ENCODE results near the gene CUBN. TPM values are rescaled to one million over a fixed set of nuclear protein-coding genes. Genes with fewer than 3 reads are reported as not detected.

CUBN gene
- total and polyA plus RNA-seq, 10 of the 15 experiments (the other 5 are each of a cell fraction or from before 2014, with no cell fraction given), result under 0.01 to 0.14 (median 0.02) TPM; not detected in 6

DNA sequence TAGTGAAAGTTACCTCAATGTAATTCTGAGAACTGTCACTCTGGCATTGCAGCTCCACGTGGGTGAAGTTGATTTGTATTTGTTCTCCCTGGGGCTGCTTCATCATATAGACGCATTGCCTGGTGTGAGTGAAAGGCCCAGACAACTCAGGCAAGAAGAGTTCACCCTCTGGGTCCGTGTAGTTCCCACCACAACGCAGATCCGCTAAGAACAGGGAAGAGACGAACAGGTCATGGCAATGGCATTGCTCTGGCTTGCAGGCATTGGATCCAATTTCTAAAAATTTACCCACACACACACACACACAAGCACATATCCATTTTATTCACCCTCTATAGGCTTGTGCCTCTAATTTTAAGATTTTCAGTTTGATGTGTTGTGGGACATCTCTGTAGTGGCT, 45.4 kb downstream of the CUBN start:
- H3K36me3 ChIP-seq (ENCODE audit: control insufficient read depth in 2 of 2, insufficient read depth in 2 of 2, low read length in 1 of 2), result no peaks in the 10 kb centered on the region
- DNase-seq (ENCODE audit: low read depth, low spot score), result no peak
- no peaks in the 10 kb centered on the region for H3K9me3 ChIP-seq (replicated peaks; ENCODE audit: control insufficient read depth, insufficient read depth, low read length)
- no peak overlapping the region for H3K9ac ChIP-seq (ENCODE audit: control insufficient read depth, insufficient read depth, low read length)
- ATAC-seq, result no peak
- FAIRE-seq, result no peak
- H3K27me3 ChIP-seq (replicated peaks in 1 of 2; ENCODE audit: control insufficient read depth in 2 of 2, insufficient read depth in 2 of 2, low read length in 1 of 2), result no peaks in the 10 kb centered on the region
- no peak overlapping the region for H3K4me3 ChIP-seq
- no peak overlapping the region for H3K27ac ChIP-seq (ENCODE audit: control insufficient read depth, insufficient read depth)
- H3K4me1 ChIP-seq (ENCODE audit: control insufficient read depth, insufficient read depth, low read length), result no peaks in the 10 kb centered on the region
- 46% methylated on average over 6 of the region's 6 CpGs for WGBS (ENCODE audit: insufficient coverage, insufficient replicate concordance, low lambda C conversion rate, missing lambda C conversion rate)
- H2AFZ ChIP-seq (ENCODE audit: control insufficient read depth, low read depth, low read length), result no peak overlapping the region
- ChIA-PET SMC1A (ENCODE audit: uncharacterized antibody, unreplicated experiment) (no interaction called here), RAD21 (ENCODE audit: unreplicated experiment) (no interaction called here), CTCF (interaction anchor here (0.6 kb wide), 1 partner anchor 200 kb away, joined by 4 read pairs; no protein-coding TSS in a partner anchor), POLR2A (no interaction called here)
- H4K20me1 ChIP-seq (ENCODE audit: control insufficient read depth, insufficient read depth), result no peaks in the 10 kb centered on the region
- BruUV-seq (replicated peaks), result no TSS peak
- intact Hi-C loops (cut with micrococcal nuclease; ENCODE audit: unreplicated experiment), result no loop called here
- no peaks in the 10 kb centered on the region for H3K79me2 ChIP-seq (ENCODE audit: control insufficient read depth, insufficient read depth, low read length)
- H3K4me2 ChIP-seq (ENCODE audit: control insufficient read depth, insufficient read depth), result no peak overlapping the region
- TF ChIP-seq NR2F1 (conservative IDR thresholded peaks at IDR 0.05), result no peak
- no peak for TF ChIP-seq CBX5 (IDR thresholded peaks at IDR 0.05; ENCODE audit: low read depth)
- TF ChIP-seq, protein P1, sequence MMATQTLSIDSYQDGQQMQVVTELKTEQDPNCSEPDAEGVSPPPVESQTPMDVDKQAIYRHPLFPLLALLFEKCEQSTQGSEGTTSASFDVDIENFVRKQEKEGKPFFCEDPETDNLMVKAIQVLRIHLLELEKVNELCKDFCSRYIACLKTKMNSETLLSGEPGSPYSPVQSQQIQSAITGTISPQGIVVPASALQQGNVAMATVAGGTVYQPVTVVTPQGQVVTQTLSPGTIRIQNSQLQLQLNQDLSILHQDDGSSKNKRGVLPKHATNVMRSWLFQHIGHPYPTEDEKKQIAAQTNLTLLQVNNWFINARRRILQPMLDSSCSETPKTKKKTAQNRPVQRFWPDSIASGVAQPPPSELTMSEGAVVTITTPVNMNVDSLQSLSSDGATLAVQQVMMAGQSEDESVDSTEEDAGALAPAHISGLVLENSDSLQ (IDR thresholded peaks at IDR 0.05), result no peak
- no peak for TF ChIP-seq GATAD2B (conservative IDR thresholded peaks at IDR 0.05; ENCODE audit: low read depth)
- TF ChIP-seq CREM (IDR thresholded peaks at IDR 0.05; ENCODE audit: low read depth), result no peak
- no peak for TF ChIP-seq NFYB (IDR thresholded peaks at IDR 0.05; ENCODE audit: insufficient read depth, low read depth, low read length)
- no peak for TF ChIP-seq CEBPB (IDR thresholded peaks at IDR 0.05; ENCODE audit: borderline replicate concordance in 1 of 2, low read depth in 2 of 2, low read length in 2 of 2)
- TF ChIP-seq ZZZ3 (IDR thresholded peaks at IDR 0.05; ENCODE audit: control insufficient read depth, insufficient read length, low read depth), result no peak
- no peak for TF ChIP-seq PML (IDR thresholded peaks at IDR 0.05; ENCODE audit: low read length)
- no peak for TF ChIP-seq HCFC1 (IDR thresholded peaks at IDR 0.05; ENCODE audit: low read length)
- TF ChIP-seq NBN (IDR thresholded peaks at IDR 0.05), result no peak
- TF ChIP-seq, protein P2, sequence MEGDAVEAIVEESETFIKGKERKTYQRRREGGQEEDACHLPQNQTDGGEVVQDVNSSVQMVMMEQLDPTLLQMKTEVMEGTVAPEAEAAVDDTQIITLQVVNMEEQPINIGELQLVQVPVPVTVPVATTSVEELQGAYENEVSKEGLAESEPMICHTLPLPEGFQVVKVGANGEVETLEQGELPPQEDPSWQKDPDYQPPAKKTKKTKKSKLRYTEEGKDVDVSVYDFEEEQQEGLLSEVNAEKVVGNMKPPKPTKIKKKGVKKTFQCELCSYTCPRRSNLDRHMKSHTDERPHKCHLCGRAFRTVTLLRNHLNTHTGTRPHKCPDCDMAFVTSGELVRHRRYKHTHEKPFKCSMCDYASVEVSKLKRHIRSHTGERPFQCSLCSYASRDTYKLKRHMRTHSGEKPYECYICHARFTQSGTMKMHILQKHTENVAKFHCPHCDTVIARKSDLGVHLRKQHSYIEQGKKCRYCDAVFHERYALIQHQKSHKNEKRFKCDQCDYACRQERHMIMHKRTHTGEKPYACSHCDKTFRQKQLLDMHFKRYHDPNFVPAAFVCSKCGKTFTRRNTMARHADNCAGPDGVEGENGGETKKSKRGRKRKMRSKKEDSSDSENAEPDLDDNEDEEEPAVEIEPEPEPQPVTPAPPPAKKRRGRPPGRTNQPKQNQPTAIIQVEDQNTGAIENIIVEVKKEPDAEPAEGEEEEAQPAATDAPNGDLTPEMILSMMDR (IDR thresholded peaks at IDR 0.05 in 2 of 3, conservative IDR thresholded peaks at IDR 0.05 in 1 of 3; ENCODE audit: control insufficient read depth in 2 of 3, extremely low read depth in 1 of 3, insufficient read depth in 1 of 3, low read depth in 3 of 3, low read length in 3 of 3), result no peak
- no peak for TF ChIP-seq NR2C1 (IDR thresholded peaks at IDR 0.05)
- no peak for TF ChIP-seq HDAC6 (IDR thresholded peaks at IDR 0.05; ENCODE audit: unreplicated experiment)
- no peak for TF ChIP-seq TBL1XR1 (IDR thresholded peaks at IDR 0.05; ENCODE audit: low read depth, low read length)
- no peak for TF ChIP-seq KAT2A (conservative IDR thresholded peaks at IDR 0.05; ENCODE audit: control insufficient read depth, low read depth, low read length)
- TF ChIP-seq, protein P3, sequence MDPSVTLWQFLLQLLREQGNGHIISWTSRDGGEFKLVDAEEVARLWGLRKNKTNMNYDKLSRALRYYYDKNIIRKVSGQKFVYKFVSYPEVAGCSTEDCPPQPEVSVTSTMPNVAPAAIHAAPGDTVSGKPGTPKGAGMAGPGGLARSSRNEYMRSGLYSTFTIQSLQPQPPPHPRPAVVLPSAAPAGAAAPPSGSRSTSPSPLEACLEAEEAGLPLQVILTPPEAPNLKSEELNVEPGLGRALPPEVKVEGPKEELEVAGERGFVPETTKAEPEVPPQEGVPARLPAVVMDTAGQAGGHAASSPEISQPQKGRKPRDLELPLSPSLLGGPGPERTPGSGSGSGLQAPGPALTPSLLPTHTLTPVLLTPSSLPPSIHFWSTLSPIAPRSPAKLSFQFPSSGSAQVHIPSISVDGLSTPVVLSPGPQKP (IDR thresholded peaks at IDR 0.05; ENCODE audit: low read depth, low read length), result no peak
- TF ChIP-seq, protein P4, sequence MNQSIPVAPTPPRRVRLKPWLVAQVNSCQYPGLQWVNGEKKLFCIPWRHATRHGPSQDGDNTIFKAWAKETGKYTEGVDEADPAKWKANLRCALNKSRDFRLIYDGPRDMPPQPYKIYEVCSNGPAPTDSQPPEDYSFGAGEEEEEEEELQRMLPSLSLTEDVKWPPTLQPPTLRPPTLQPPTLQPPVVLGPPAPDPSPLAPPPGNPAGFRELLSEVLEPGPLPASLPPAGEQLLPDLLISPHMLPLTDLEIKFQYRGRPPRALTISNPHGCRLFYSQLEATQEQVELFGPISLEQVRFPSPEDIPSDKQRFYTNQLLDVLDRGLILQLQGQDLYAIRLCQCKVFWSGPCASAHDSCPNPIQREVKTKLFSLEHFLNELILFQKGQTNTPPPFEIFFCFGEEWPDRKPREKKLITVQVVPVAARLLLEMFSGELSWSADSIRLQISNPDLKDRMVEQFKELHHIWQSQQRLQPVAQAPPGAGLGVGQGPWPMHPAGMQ (IDR thresholded peaks at IDR 0.05; ENCODE audit: borderline replicate concordance), result no peak
- TF ChIP-seq, protein P5, sequence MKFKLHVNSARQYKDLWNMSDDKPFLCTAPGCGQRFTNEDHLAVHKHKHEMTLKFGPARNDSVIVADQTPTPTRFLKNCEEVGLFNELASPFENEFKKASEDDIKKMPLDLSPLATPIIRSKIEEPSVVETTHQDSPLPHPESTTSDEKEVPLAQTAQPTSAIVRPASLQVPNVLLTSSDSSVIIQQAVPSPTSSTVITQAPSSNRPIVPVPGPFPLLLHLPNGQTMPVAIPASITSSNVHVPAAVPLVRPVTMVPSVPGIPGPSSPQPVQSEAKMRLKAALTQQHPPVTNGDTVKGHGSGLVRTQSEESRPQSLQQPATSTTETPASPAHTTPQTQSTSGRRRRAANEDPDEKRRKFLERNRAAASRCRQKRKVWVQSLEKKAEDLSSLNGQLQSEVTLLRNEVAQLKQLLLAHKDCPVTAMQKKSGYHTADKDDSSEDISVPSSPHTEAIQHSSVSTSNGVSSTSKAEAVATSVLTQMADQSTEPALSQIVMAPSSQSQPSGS (IDR thresholded peaks at IDR 0.05; ENCODE audit: low read length), result no peak
- TF ChIP-seq PAX5 (IDR thresholded peaks at IDR 0.05; ENCODE audit: borderline replicate concordance, low read depth, low read length), result no peak
- in situ Hi-C loops (cut with MboI), result no loop called here

Data from GM12878 (cell line).